SK-N-SH treated with all-trans-retinoic acid at 6 μM for 48 hours (cell line): ENCODE measurements around the gene ADRB1.

ENCODE experiments used
- ATAC-seq: fragments of 200-7000 bp; cut with Tn5 transposase; 3 replicates; pipeline ENCODE4 v1.9.1; 2020; ENCODE audit warnings: mild to moderate bottlenecking, moderate library complexity
- ARNTL ChIP-seq: fragments of 450-650 bp; formaldehyde crosslinking; IDR thresholded peaks from 2 replicates; pipeline ENCODE4 v1.5.0; 2020; ENCODE audit warnings: low read depth, mild to moderate bottlenecking, moderate library complexity, borderline replicate concordance
- BACH2 ChIP-seq: fragments of 250-450 bp; sonication (Bioruptor Pico); IDR thresholded peaks from 2 replicates; pipeline ENCODE4 v1.9.0; 2021; ENCODE audit warnings: mild to moderate bottlenecking, borderline replicate concordance
- CREB5 ChIP-seq: fragments of 250-450 bp; sonication (Bioruptor Pico); IDR thresholded peaks from 2 replicates; pipeline ENCODE4 v1.5.1; 2020; ENCODE audit warnings: low read depth, mild to moderate bottlenecking, moderate library complexity
- CSDC2 ChIP-seq: fragments of 250-450 bp; sonication (Bioruptor Pico); IDR thresholded peaks from 2 replicates; pipeline ENCODE4 v1.5.0; 2020; ENCODE audit warnings: mild to moderate bottlenecking, moderate library complexity
- CSRNP3 ChIP-seq: fragments of 250-450 bp; sonication (Bioruptor Pico); IDR thresholded peaks from 2 replicates; pipeline ENCODE4 v1.5.1; 2021; ENCODE audit warnings: mild to moderate bottlenecking, moderate library complexity
- GLIS3 ChIP-seq: fragments of 250-450 bp; sonication (Bioruptor Pico); IDR thresholded peaks from 2 replicates; pipeline ENCODE4 v1.5.0; 2020; ENCODE audit warnings: mild to moderate bottlenecking, moderate library complexity
- ISL1 ChIP-seq: fragments of 250-450 bp; sonication (Bioruptor Pico); IDR thresholded peaks from 2 replicates; pipeline ENCODE4 v2.1.2; 2022; ENCODE audit warnings: mild to moderate bottlenecking, moderate library complexity
- OSR1 ChIP-seq: fragments of 250-450 bp; sonication (Bioruptor Pico); IDR thresholded peaks from 2 replicates; pipeline ENCODE4 v1.8.0; 2022; ENCODE audit warnings: moderate library complexity, mild to moderate bottlenecking, inconsistent platforms
- PATZ1 ChIP-seq: fragments of 250-450 bp; sonication (Bioruptor Pico); IDR thresholded peaks from 2 replicates; pipeline ENCODE4 v1.8.0; 2020; ENCODE audit warnings: mild to moderate bottlenecking, moderate library complexity, borderline replicate concordance
- POU6F1 ChIP-seq: fragments of 250-450 bp; sonication (Bioruptor Pico); IDR thresholded peaks from 2 replicates; pipeline ENCODE4 v1.8.0; 2021; ENCODE audit warnings: low read depth, mild to moderate bottlenecking, moderate library complexity, borderline replicate concordance
- PPARA ChIP-seq: fragments of 250-450 bp; sonication (Bioruptor Pico); IDR thresholded peaks from 2 replicates; pipeline ENCODE4 v1.5.0; 2020; ENCODE audit warnings: mild to moderate bottlenecking, borderline replicate concordance
- RARB ChIP-seq: fragments of 250-450 bp; sonication (Bioruptor Pico); IDR thresholded peaks from 2 replicates; pipeline ENCODE4 v1.8.0; 2021; ENCODE audit warnings: mild to moderate bottlenecking, moderate library complexity
- SNAI2 ChIP-seq: fragments of 250-450 bp; sonication (Bioruptor Pico); IDR thresholded peaks from 2 replicates; pipeline ENCODE4 v1.5.0; 2020; ENCODE audit warnings: mild to moderate bottlenecking, moderate library complexity
- TCF4 ChIP-seq: fragments of 250-450 bp; sonication (Bioruptor Pico); IDR thresholded peaks from 2 replicates; pipeline ENCODE4 v1.8.0; 2021; ENCODE audit warnings: mild to moderate bottlenecking, moderate library complexity, borderline replicate concordance
- TOX ChIP-seq: fragments of 250-450 bp; sonication (Bioruptor Pico); IDR thresholded peaks from 2 replicates; pipeline ENCODE4 v1.8.0; 2021; ENCODE audit warnings: mild to moderate bottlenecking, moderate library complexity, borderline replicate concordance
- ZC3H10 ChIP-seq: fragments of 250-450 bp; sonication (Bioruptor Pico); IDR thresholded peaks from 2 replicates; pipeline ENCODE4 v1.5.1; 2021; ENCODE audit warnings: mild to moderate bottlenecking, moderate library complexity
- ZFP3 ChIP-seq: fragments of 250-450 bp; sonication (Bioruptor Pico); IDR thresholded peaks from 2 replicates; pipeline ENCODE4 v1.5.0; 2020; ENCODE audit warnings: mild to moderate bottlenecking, moderate library complexity
- ZFP30 ChIP-seq: fragments of 450-650 bp; formaldehyde crosslinking; IDR thresholded peaks from 2 replicates; pipeline ENCODE4 v1.5.0; 2022; ENCODE audit warnings: mild to moderate bottlenecking, moderate library complexity
- ZNF565 ChIP-seq: fragments of 450-650 bp; formaldehyde crosslinking; conservative IDR thresholded peaks from 2 replicates; pipeline ENCODE4 v1.5.0; 2020; ENCODE audit warnings: low read depth, mild to moderate bottlenecking, moderate library complexity
- ZNF8 ChIP-seq: fragments of 450-650 bp; formaldehyde crosslinking; IDR thresholded peaks from 2 replicates; pipeline ENCODE4 v1.5.0; 2020; ENCODE audit warnings: mild to moderate bottlenecking, moderate library complexity
- TF ChIP-seq, protein P1 (sequence below): fragments of 250-450 bp; sonication (Bioruptor Pico); IDR thresholded peaks from 2 replicates; pipeline ENCODE4 v1.5.0; 2020; ENCODE audit warnings: mild to moderate bottlenecking, moderate library complexity

The ADRB1 gene

DNA sequence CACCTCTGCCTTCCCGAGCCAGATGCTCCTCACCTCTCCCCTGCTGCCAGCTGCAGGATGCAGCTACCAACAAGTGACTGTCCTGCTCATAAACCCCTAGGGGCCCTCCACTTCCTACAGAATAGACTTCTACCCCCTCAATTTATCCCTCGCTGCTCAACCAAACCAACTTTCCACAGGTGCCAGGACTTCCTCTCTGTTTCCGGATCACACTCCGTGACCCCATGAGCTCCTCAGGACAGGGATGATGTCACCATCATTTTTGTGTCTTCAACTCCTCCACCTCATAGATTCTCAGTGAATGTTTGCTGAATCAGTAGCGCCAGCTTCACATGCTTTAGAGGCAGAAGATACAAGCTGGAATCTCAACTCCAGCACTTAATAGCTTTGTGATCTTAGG is 25.8 kb upstream of the ADRB1 start (continued):
- no peak for TF ChIP-seq CREB5 (CRISPR knock-in tag)
- no peak for TF ChIP-seq ZFP3
- no peak for TF ChIP-seq ZNF565 (CRISPR knock-in tag)
- no peak for TF ChIP-seq ARNTL (CRISPR knock-in tag)
- TF ChIP-seq SNAI2 (CRISPR knock-in tag): no peak
- TF ChIP-seq CSDC2 (CRISPR knock-in tag): no peak

DNA sequence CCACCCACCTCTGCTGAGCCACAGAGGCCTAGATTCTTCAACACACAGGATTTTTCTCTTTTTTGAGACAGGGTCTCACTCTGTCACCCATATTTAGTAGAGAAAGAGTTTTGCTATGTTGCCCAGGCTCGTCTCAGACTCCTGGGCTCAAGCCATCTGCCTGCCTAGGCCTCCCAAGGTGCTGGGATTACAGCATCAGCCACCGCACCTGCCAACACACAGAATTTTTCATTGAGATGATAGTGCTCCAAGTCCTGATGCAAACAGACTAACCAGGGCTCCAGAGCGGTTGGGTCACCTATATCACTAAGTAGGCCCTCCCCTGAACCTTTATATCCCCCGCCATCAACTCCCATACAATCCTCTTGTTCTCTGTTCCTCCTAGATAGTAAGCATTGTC is 24.4 kb upstream of the ADRB1 start:
- TF ChIP-seq OSR1 (CRISPR knock-in tag): no peak
- TF ChIP-seq ZFP30 (CRISPR knock-in tag): no peak
- TF ChIP-seq PATZ1 (CRISPR knock-in tag): no peak
- TF ChIP-seq CSDC2 (CRISPR knock-in tag): no peak
- TF ChIP-seq PPARA: no peak
- TF ChIP-seq ISL1 (CRISPR knock-in tag): no peak
- TF ChIP-seq TOX (CRISPR knock-in tag): no peak
- no peak for TF ChIP-seq POU6F1 (CRISPR knock-in tag)
- no peak for TF ChIP-seq ZC3H10 (CRISPR knock-in tag)
- TF ChIP-seq ZNF565 (CRISPR knock-in tag): no peak
- no peak for TF ChIP-seq SNAI2 (CRISPR knock-in tag)
- no peak for TF ChIP-seq ARNTL (CRISPR knock-in tag)
- no peak for TF ChIP-seq GLIS3
- TF ChIP-seq BACH2: no peak
- TF ChIP-seq TCF4: no peak
- TF ChIP-seq, protein P1, sequence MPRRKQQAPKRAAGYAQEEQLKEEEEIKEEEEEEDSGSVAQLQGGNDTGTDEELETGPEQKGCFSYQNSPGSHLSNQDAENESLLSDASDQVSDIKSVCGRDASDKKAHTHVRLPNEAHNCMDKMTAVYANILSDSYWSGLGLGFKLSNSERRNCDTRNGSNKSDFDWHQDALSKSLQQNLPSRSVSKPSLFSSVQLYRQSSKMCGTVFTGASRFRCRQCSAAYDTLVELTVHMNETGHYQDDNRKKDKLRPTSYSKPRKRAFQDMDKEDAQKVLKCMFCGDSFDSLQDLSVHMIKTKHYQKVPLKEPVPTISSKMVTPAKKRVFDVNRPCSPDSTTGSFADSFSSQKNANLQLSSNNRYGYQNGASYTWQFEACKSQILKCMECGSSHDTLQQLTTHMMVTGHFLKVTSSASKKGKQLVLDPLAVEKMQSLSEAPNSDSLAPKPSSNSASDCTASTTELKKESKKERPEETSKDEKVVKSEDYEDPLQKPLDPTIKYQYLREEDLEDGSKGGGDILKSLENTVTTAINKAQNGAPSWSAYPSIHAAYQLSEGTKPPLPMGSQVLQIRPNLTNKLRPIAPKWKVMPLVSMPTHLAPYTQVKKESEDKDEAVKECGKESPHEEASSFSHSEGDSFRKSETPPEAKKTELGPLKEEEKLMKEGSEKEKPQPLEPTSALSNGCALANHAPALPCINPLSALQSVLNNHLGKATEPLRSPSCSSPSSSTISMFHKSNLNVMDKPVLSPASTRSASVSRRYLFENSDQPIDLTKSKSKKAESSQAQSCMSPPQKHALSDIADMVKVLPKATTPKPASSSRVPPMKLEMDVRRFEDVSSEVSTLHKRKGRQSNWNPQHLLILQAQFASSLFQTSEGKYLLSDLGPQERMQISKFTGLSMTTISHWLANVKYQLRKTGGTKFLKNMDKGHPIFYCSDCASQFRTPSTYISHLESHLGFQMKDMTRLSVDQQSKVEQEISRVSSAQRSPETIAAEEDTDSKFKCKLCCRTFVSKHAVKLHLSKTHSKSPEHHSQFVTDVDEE (CRISPR knock-in tag): no peak
- no peak for TF ChIP-seq CREB5 (CRISPR knock-in tag)
- no peak for ATAC-seq

DNA sequence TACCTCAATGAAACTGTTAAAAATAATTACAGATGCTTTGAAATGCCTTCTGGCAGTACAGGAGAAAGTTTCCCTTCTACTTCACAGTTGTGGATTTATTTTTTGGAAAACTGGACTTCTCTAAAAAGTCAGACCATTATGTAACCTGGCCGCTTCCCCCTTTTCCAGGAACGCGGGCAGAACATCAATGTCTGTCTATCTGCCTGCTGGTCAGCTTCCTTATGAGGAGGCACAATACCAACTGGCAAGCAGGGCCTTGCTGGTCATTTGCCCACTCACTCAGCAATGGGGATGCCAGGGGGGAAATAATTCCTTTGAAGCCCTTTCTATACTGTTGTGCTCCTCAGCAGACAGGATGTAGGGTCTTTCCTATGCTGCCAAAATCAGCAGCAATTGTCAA is 22.5 kb upstream of the ADRB1 start:
- ATAC-seq: no peak
- TF ChIP-seq CSRNP3 (CRISPR knock-in tag) (no peak), TOX (CRISPR knock-in tag) (no peak), TCF4 (no peak), ZFP3 (no peak), ZNF565 (CRISPR knock-in tag) (no peak), SNAI2 (CRISPR knock-in tag) (no peak), BACH2 (no peak), ZFP30 (CRISPR knock-in tag) (no peak), RARB (CRISPR knock-in tag) (no peak), ZNF8 (CRISPR knock-in tag) (no peak), PATZ1 (CRISPR knock-in tag) (no peak), CREB5 (CRISPR knock-in tag) (no peak)
